GM12892 (cell line): ENCODE data around the gene KRTAP5-2.

Experiments
- POLR2A ChIP-seq: IDR thresholded peaks from 2 replicates; pipeline ENCODE4 v1.6.1; 2011; ENCODE audit warnings: low read depth, low read length, control low read depth
- POLR2AphosphoS5 ChIP-seq: IDR thresholded peaks from 2 replicates; pipeline ENCODE4 v1.6.1; 2011; ENCODE audit warnings: low read depth, low read length, control low read depth

DNA sequence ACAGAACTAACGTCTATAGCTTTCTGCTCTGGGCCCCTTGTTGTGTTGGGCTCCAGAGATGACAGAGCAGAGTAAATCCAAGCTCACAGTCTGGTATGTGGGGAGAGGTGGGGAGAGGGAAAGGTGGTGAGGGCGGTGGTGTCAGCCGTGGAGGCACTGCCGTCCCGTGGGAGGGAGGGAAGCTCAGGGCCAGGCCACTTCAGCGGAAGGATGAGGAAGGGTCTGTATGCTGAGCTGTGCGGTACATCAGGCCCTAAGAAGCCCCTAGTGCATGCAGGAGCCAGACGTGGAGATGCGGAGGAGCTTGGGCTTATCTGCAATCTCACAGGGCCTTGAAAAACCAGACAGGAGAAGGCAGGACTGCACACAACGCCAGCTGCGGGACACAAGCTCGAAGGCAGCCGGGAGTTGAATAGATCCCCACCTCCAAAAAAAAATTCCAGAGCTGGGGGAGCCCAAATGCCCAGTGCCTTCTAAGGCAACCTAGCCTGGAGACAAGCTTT is 33.0 kb upstream of the KRTAP5-2 start:
- TF ChIP-seq POLR2AphosphoS5 (no peak), POLR2A (no peak)
